ENCODE measurements around the gene GFM1.
A peak's percentile ranks its signal among the peaks of the same experiment; 100 is the strongest.

The GFM1 gene

DNA sequence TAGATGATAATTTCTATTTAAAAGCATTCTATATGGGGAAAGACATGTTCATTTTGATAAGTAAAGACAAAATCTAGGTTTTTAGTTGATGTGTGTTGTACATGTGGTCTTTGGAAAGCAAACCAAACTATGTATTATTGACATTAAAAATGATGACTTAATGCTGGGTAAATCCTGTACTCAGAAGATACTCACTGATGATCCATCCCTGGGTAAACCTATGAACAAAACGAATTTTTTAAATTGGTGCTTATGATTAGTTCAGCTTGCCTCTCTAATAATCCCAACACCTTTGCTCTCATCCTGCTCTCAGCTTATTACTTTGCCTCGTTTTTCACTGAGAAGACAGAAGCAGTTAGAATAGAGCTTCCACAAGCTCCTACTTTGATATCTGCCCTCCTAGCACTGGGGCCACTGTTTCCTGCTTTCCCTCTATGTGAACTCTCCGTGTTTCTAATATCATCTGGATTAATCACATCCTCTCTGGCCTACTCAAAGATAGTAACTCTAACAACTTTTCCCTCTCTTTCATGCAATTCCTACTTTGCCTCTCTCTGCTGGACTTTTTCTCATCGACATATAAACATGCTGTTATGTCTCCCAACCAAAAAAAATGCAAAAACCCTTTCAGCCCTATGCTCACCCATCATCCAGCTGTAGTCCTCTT lies 58.6 kb downstream of the GFM1 start:
- no peak for DNase-seq (ENCODE audit: low spot score)
- ChIA-PET CTCF (no interaction called here), POLR2A (ENCODE audit: low non-redundant PET) (no interaction called here)
- H3K27ac ChIP-seq: no peak overlapping the region
- TF ChIP-seq, protein P1, sequence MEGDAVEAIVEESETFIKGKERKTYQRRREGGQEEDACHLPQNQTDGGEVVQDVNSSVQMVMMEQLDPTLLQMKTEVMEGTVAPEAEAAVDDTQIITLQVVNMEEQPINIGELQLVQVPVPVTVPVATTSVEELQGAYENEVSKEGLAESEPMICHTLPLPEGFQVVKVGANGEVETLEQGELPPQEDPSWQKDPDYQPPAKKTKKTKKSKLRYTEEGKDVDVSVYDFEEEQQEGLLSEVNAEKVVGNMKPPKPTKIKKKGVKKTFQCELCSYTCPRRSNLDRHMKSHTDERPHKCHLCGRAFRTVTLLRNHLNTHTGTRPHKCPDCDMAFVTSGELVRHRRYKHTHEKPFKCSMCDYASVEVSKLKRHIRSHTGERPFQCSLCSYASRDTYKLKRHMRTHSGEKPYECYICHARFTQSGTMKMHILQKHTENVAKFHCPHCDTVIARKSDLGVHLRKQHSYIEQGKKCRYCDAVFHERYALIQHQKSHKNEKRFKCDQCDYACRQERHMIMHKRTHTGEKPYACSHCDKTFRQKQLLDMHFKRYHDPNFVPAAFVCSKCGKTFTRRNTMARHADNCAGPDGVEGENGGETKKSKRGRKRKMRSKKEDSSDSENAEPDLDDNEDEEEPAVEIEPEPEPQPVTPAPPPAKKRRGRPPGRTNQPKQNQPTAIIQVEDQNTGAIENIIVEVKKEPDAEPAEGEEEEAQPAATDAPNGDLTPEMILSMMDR (conservative IDR thresholded peaks at IDR 0.05; ENCODE audit: low read depth): no peak

GRCh38 chr3:158703566-158703965 lies 59.2 kb downstream of the GFM1 start:
- H3K27ac ChIP-seq: no peak overlapping the region
- ChIA-PET CTCF (no interaction called here), POLR2A (ENCODE audit: low non-redundant PET) (no interaction called here)
- TF ChIP-seq, protein P1 (conservative IDR thresholded peaks at IDR 0.05; ENCODE audit: low read depth): no peak
- no peak for DNase-seq (ENCODE audit: low spot score)

DNA sequence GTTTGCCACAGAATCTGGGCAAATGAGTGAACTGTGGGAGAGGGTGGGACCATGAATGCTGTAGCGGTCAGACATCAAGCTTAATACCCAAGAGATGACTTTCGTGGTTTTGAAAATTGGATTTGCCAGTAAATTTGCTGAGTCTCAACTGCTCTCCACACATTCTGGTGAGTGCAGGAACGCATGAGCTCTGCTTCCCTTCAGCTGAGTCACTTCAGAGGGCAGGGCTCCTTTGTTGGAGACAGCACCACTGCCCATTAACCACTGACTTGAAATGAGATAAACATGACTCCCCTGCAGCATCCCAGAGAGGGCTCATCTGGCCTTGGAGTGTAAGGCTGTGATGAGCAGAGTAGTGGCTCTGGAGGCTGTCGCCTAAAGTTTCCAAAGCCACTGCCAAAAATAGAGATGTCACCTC lies 65.3 kb downstream of the GFM1 start:
- no peak for DNase-seq (ENCODE audit: low spot score)
- ChIA-PET POLR2A (ENCODE audit: low non-redundant PET) (no interaction called here), CTCF (no interaction called here)
- H3K27ac ChIP-seq: no peak overlapping the region
- TF ChIP-seq, protein P1 (conservative IDR thresholded peaks at IDR 0.05; ENCODE audit: low read depth): no peak

DNA sequence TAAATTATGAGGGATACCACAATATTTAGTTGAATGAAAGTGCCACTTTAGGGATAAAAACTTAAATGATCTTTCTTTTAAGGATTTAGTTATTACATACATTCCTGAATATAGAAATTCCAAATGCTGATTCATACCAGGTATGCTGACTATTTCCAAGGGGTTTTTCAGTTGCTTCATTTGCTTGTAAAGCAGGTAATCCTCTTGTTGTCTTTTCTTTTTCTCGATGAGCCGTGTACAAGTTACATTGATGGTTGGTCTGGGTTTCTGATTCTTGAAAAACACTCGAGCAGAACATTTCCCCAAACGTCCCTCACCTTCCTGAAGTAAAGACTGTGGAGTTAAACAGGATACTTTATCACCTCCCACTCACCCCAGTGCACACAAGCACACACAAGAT lies 66.3 kb downstream of the GFM1 start:
- POLR2A ChIA-PET (ENCODE audit: low non-redundant PET): no interaction called here
- CTCF ChIA-PET: no interaction called here
- no peak overlapping the region for H3K27ac ChIP-seq
- TF ChIP-seq, protein P1 (conservative IDR thresholded peaks at IDR 0.05; ENCODE audit: low read depth): no peak
- DNase-seq (ENCODE audit: low spot score): no peak

DNA sequence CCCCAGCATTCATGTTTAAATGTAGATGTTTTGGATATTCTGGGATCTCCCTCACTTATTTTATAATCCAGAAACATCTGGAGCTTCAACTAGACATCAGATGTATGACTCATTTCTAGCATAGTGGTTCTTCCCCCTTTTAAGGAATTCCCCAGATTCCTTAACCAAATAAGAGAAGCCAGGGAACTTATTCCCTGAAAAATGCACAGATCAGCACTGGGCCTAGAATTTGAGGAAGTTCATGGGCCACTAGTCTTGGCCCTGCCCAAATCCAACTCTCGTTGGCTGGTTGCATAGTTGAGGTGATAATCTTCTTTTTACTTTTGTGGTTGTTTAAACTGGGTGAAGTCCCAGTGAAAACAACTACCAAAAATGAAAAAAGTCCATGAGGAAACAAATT lies 67.6 kb downstream of the GFM1 start:
- DNase-seq (ENCODE audit: low spot score): peak; percentile 68
- ChIA-PET CTCF (no interaction called here), POLR2A (ENCODE audit: low non-redundant PET) (no interaction called here)
- TF ChIP-seq, protein P1 (conservative IDR thresholded peaks at IDR 0.05; ENCODE audit: low read depth): no peak
- no peak overlapping the region for H3K27ac ChIP-seq

DNA sequence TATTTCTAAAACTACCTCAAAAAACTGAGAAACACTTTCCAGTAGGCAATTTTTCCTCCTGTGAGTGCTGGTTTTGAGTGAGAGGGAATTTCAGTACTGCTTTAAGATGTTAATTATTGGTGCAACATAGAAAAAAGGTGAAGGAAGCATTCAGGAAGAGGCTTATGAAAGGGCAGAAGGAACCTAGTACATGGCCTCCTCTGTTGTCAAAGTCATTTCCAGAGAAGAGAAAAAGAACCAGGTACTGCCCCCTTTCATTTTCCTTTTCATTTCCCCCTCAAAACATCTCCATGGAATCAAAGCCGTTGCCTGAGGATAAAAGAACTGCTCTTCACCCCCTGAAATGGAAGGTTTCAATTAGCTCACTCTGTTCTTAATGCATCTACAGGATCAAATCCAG lies 68.1 kb downstream of the GFM1 start:
- TF ChIP-seq, protein P1 (conservative IDR thresholded peaks at IDR 0.05; ENCODE audit: low read depth): no peak
- H3K27ac ChIP-seq: no peak overlapping the region
- POLR2A ChIA-PET (ENCODE audit: low non-redundant PET): no interaction called here
- CTCF ChIA-PET: no interaction called here
- DNase-seq (ENCODE audit: low spot score): no peak

Measured in RWPE1 (cell line).